K562 (cell line): Measurements from ENCODE around the gene MYOG. TPM values are rescaled to one million over a fixed set of nuclear protein-coding genes. Genes with fewer than 3 reads are reported as not detected.

Experiments used
- ATF4 ChIP-seq: fragments of 450-650 bp; formaldehyde crosslinking; IDR thresholded peaks from 2 replicates; pipeline ENCODE4 v1.4.0; 2022; ENCODE audit warnings: mild to moderate bottlenecking, moderate library complexity
- BACH1 ChIP-seq: fragments of 200-800 bp; sonication (Bioruptor generic); IDR thresholded peaks from 2 replicates; pipeline ENCODE4 v1.6.1; 2016; ENCODE audit warnings: missing genetic modification characterization, missing compliant biosample characterization
- CHD1 ChIP-seq: fragments of 200-600 bp; sonication (generic); IDR thresholded peaks from one replicate; pipeline ENCODE4 v1.6.1; 2012; ENCODE audit warnings: mild to moderate bottlenecking, moderate library complexity, low read length, inconsistent platforms
- FOXA3 ChIP-seq, 2 experiments: fragments of 450-650 bp in 1 of 2; sonication (generic) in 1 of 2; formaldehyde crosslinking; IDR thresholded peaks in 1 of 2; conservative IDR thresholded peaks in 1 of 2; 2 replicates each; pipeline versions ENCODE4 v1.4.0 to v1.8.0; 2020 to 2022; ENCODE audit warnings: mild to moderate bottlenecking in 2 of 2, missing genetic modification reagents in 1 of 2
- GATA2 ChIP-seq: sonication (generic); formaldehyde crosslinking; IDR thresholded peaks from 2 replicates; pipeline ENCODE4 v1.4.0; 2020; ENCODE audit warnings: mild to moderate bottlenecking, missing genetic modification reagents
- HMGXB4 ChIP-seq: sonication (generic); formaldehyde crosslinking; IDR thresholded peaks from 2 replicates; pipeline ENCODE4 v1.8.1; 2023; ENCODE audit warnings: mild to moderate bottlenecking, missing genetic modification reagents
- HNRNPUL1 ChIP-seq: fragments of 200-400 bp; formaldehyde crosslinking; IDR thresholded peaks from 2 replicates; pipeline ENCODE4 v1.6.1; 2017; ENCODE audit warnings: low read length
- JUND ChIP-seq, 2 experiments: IDR thresholded peaks; 2 replicates in 1 of 2; 3 replicates in 1 of 2; pipeline ENCODE4 v1.6.1; 2011; ENCODE audit warnings: borderline replicate concordance in 2 of 2, low read depth in 2 of 2, low read length in 2 of 2, improper control_type of control experiment in 1 of 2, missing biosample characterization in 1 of 2, missing genetic modification characterization in 1 of 2, missing genetic modification reagents in 1 of 2
- LARP7 ChIP-seq: fragments of 450-650 bp; IDR thresholded peaks from 2 replicates; pipeline ENCODE4 v1.6.1; 2016
- SPI1 ChIP-seq: IDR thresholded peaks from 2 replicates; pipeline ENCODE4 v1.6.1; 2011; ENCODE audit warnings: low read depth, low read length, control low read depth, borderline replicate concordance
- STAG1 ChIP-seq: sonication (generic); formaldehyde crosslinking; IDR thresholded peaks from 2 replicates; pipeline ENCODE4 v1.5.0; 2020; ENCODE audit warnings: missing genetic modification reagents, borderline replicate concordance
- TEAD1 ChIP-seq, 2 experiments: fragments of 450-650 bp in 1 of 2; sonication (generic) in 1 of 2; formaldehyde crosslinking; IDR thresholded peaks; 2 replicates each; pipeline versions ENCODE4 v1.4.0 to v1.8.0; 2020 to 2022; ENCODE audit warnings: mild to moderate bottlenecking in 2 of 2, missing genetic modification reagents in 1 of 2
- ZBTB11 ChIP-seq, 3 experiments: fragments of 200-800 bp in 1 of 3; fragments of 250-450 bp in 1 of 3; fragments of 450-650 bp in 1 of 3; sonication (Bioruptor Pico) in 1 of 3; sonication (Bioruptor generic) in 1 of 3; formaldehyde crosslinking in 1 of 3; IDR thresholded peaks; 2 replicates each; pipeline versions ENCODE4 v1.6.1 to v1.8.0; 2016 to 2022; ENCODE audit warnings: mild to moderate bottlenecking in 2 of 3, missing genetic modification characterization in 2 of 3, missing compliant biosample characterization in 1 of 3, moderate library complexity in 1 of 3
- ZNF24 ChIP-seq: fragments of 450-650 bp; IDR thresholded peaks from 2 replicates; pipeline ENCODE4 v1.6.1; 2016
- polyA plus RNA-seq, 8 experiments: library from polyadenylated mRNA; depleted of rRNA in 4 of 8; stranded (reverse) in 5 of 8; unstranded in 3 of 8; fragments of >200 nt; fragmentation: Nextera tagmentation in 2 of 8; fragmentation: Illumina TruSeq in 1 of 8; extraction: Ambion mirVana in 2 of 8; extraction: Trizol in 1 of 8; gene quantifications; 2 replicates each; pipeline versions ENCODE4 v1.2.1 to v1.2.3, GENCODE V29; 2011 to 2014; ENCODE audit warnings: inconsistent platforms in 1 of 8, missing spikeins in 1 of 8
- total RNA-seq, 7 experiments: library from RNA; depleted of rRNA in 6 of 7; stranded (reverse); fragments of >200 nt in 6 of 7; fragmentation: Illumina TruSeq in 2 of 7; extraction: Trizol in 2 of 7; gene quantifications; 2 replicates each; pipeline versions ENCODE4 v1.2.1 to v1.2.3, GENCODE V29; 2011 to 2021; ENCODE audit warnings: low replicate concordance in 1 of 7
- TF ChIP-seq, protein P1 (sequence below), 3 experiments: fragments of 200-800 bp in 1 of 3; sonication (Bioruptor generic) in 1 of 3; sonication (generic) in 1 of 3; formaldehyde crosslinking in 1 of 3; IDR thresholded peaks; 2 replicates each; pipeline versions ENCODE4 v1.6.1 to v1.8.0; 2016 to 2022; ENCODE audit warnings: mild to moderate bottlenecking in 2 of 3, missing compliant biosample characterization in 2 of 3, missing genetic modification characterization in 2 of 3, missing genetic modification reagents in 1 of 3
- TF ChIP-seq, protein P2 (sequence below), 3 experiments: IDR thresholded peaks in 2 of 3; conservative IDR thresholded peaks in 1 of 3; 2 replicates each; pipeline ENCODE4 v1.5.1; 2011 to 2012; ENCODE audit warnings: low read length in 3 of 3, mild to moderate bottlenecking in 3 of 3, control low read depth in 2 of 3, improper control_type of control experiment in 1 of 3, inconsistent platforms in 1 of 3, low read depth in 1 of 3, mixed read lengths in 1 of 3, moderate library complexity in 1 of 3; ENCODE audit not compliant: insufficient read depth in 2 of 3

The MYOG gene
- total and polyA plus RNA-seq, 9 of the 15 experiments (the other 6 are each of a cell fraction or from before 2014, with no cell fraction given): not detected

DNA sequence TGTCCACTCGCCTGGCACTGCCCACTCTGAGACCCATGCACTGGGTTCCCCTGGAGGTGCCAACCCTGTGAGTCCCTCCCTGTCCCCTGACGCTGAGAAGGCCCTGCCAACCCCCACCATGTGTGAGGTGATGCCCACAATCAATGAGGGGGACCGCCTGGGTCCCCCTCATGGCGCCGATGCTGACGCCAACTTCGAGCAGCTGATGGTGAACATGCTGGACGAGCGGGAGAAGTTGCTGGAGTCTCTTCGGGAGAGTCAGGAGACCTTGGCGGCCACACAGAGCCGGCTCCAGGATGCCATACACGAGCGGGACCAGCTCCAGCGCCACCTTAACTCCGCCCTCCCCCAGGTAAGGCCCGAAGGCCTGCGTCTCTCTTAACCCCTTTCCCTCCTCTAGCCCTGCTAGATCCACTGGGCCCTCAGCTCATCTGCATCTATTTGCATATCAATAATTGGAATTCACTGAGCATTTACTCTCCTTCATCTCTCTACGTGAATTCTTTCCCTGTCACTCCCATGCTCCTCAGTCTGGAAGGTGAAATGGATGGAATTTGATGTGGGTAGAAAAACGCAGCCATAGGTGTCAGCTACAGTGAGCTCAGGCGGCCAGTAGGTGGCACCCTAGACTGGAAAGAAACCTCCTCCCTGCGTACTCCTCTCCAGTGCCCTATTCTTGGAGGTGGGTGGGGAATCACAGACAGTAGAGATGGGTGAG is 46.8 kb downstream of the MYOG start (continued):
- TF ChIP-seq, protein P1, sequence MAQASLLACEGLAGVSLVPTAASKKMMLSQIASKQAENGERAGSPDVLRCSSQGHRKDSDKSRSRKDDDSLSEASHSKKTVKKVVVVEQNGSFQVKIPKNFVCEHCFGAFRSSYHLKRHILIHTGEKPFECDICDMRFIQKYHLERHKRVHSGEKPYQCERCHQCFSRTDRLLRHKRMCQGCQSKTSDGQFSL (CRISPR knock-in tag; IDR thresholded peaks at IDR 0.05): peak; percentile 40; the same call in 1 of the 2 replicates
- TF ChIP-seq, protein P1 (tag; IDR thresholded peaks at IDR 0.05): no peak
- TF ChIP-seq ATF4 (CRISPR knock-in tag) (no peak), HMGXB4 (CRISPR knock-in tag) (no peak), STAG1 (CRISPR knock-in tag) (peak; percentile 87), GATA2 (CRISPR knock-in tag) (no peak), ZNF24 (peak; percentile 43; the same call in 1 of the 2 replicates), FOXA3 (CRISPR knock-in tag; conservative IDR thresholded peaks at IDR 0.05 in 1 of 2, IDR thresholded peaks at IDR 0.05 in 1 of 2) (no peak), ZBTB11 (CRISPR knock-in tag; IDR thresholded peaks at IDR 0.05) (no peak), TEAD1 (CRISPR knock-in tag; IDR thresholded peaks at IDR 0.05) (0 out of 4 replicates have a peak, but pooled peaks of 1 of the 2 experiments have one; percentile 48), CHD1 (no peak), JUND (IDR thresholded peaks at IDR 0.05; ENCODE audit: borderline replicate concordance, low read depth, low read length) (peak; percentile 37; the same call in 1 of the 2 replicates), JUND (tag; IDR thresholded peaks at IDR 0.05; ENCODE audit: borderline replicate concordance, low read depth, low read length) (no peak; the same call in 2 of the 3 replicates), BACH1 (no peak), SPI1 (no peak), HNRNPUL1 (no peak), LARP7 (no peak)
- TF ChIP-seq, protein P2, sequence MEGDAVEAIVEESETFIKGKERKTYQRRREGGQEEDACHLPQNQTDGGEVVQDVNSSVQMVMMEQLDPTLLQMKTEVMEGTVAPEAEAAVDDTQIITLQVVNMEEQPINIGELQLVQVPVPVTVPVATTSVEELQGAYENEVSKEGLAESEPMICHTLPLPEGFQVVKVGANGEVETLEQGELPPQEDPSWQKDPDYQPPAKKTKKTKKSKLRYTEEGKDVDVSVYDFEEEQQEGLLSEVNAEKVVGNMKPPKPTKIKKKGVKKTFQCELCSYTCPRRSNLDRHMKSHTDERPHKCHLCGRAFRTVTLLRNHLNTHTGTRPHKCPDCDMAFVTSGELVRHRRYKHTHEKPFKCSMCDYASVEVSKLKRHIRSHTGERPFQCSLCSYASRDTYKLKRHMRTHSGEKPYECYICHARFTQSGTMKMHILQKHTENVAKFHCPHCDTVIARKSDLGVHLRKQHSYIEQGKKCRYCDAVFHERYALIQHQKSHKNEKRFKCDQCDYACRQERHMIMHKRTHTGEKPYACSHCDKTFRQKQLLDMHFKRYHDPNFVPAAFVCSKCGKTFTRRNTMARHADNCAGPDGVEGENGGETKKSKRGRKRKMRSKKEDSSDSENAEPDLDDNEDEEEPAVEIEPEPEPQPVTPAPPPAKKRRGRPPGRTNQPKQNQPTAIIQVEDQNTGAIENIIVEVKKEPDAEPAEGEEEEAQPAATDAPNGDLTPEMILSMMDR (IDR thresholded peaks at IDR 0.05 in 2 of 3, conservative IDR thresholded peaks at IDR 0.05 in 1 of 3; ENCODE audit: insufficient read depth in 2 of 3, low read depth in 1 of 3, low read length in 3 of 3): peak; percentile 91 to 99 (median 97)
